WTC11 (cell line): ENCODE results near the gene ADAM17. TPM values are rescaled to one million over a fixed set of nuclear protein-coding genes. Genes with fewer than 3 reads are reported as not detected.

ENCODE experiments used
- ATAC-seq: fragments of 200-7000 bp; cut with Tn5 transposase; 2 replicates; pipeline ENCODE4 v1.10.0; 2021; ENCODE audit warnings: mild to moderate bottlenecking, moderate library complexity
- CTCF ChIA-PET: fragments of 300-600 bp; sonication (Branson Sonifier 250); formaldehyde crosslinking; loops from one replicate; lab custom pipeline; 2021; ENCODE audit warnings: antibody characterized with exemption; lab: Charles Lee
- POLR2A ChIA-PET: fragments of 350-600 bp; sonication (Branson Sonifier 250); formaldehyde crosslinking; loops from one replicate; lab custom pipeline; 2021; ENCODE audit warnings: antibody characterized with exemption; lab: Charles Lee
- DNase-seq: peaks from one replicate; pipeline ENCODE4 v3.0.0; 2021; ENCODE audit warnings: low spot score
- H3K27ac Mint-ChIP-seq: 2 replicates; pipeline ENCODE4 v1.8.0; 2021; ENCODE audit warnings: mixed read lengths
- H3K27me3 Mint-ChIP-seq: 2 replicates; pipeline ENCODE4 v1.8.0; 2021; ENCODE audit warnings: low read depth, mild to moderate bottlenecking, moderate library complexity, mixed read lengths
- H3K36me3 Mint-ChIP-seq: 2 replicates; pipeline ENCODE4 v1.8.0; 2021; ENCODE audit warnings: mixed read lengths
- H3K4me1 Mint-ChIP-seq: 2 replicates; pipeline ENCODE4 v1.8.0; 2022; ENCODE audit warnings: mixed read lengths
- H3K4me3 Mint-ChIP-seq: 2 replicates; pipeline ENCODE4 v1.8.0; 2021; ENCODE audit warnings: mild to moderate bottlenecking, moderate library complexity, mixed read lengths
- H3K9me3 Mint-ChIP-seq: 2 replicates; pipeline ENCODE4 v1.8.0; 2021; ENCODE audit warnings: mixed read lengths
- ATF2 ChIP-seq: sonication (generic); formaldehyde crosslinking; IDR thresholded peaks from 2 replicates; pipeline ENCODE4 v1.8.1; 2022; ENCODE audit warnings: low read depth, missing genetic modification reagents, borderline replicate concordance
- CREM ChIP-seq: sonication (generic); formaldehyde crosslinking; IDR thresholded peaks from 2 replicates; pipeline ENCODE4 v1.8.1; 2022; ENCODE audit warnings: mild to moderate bottlenecking, missing genetic modification reagents, moderate library complexity
- E2F1 ChIP-seq: sonication (generic); formaldehyde crosslinking; IDR thresholded peaks from 2 replicates; pipeline ENCODE4 v1.8.0; 2022; ENCODE audit warnings: mild to moderate bottlenecking, missing genetic modification reagents
- E2F4 ChIP-seq: sonication (generic); formaldehyde crosslinking; IDR thresholded peaks from 2 replicates; pipeline ENCODE4 v1.8.1; 2022; ENCODE audit warnings: low read depth, mild to moderate bottlenecking, moderate library complexity, missing genetic modification reagents, borderline replicate concordance
- GABPB1 ChIP-seq: sonication (generic); formaldehyde crosslinking; IDR thresholded peaks from 2 replicates; pipeline ENCODE4 v1.8.1; 2023; ENCODE audit warnings: mild to moderate bottlenecking, missing genetic modification reagents
- IRF1 ChIP-seq: sonication (generic); formaldehyde crosslinking; IDR thresholded peaks from 2 replicates; pipeline ENCODE4 v1.8.0; 2023; ENCODE audit warnings: missing genetic modification reagents
- KAT7 ChIP-seq: sonication (generic); formaldehyde crosslinking; IDR thresholded peaks from 2 replicates; pipeline ENCODE4 v1.8.1; 2023; ENCODE audit warnings: missing genetic modification reagents, mild to moderate bottlenecking, borderline replicate concordance
- MXD4 ChIP-seq: fragments of 250-450 bp; sonication (Bioruptor Pico); IDR thresholded peaks from 2 replicates; pipeline ENCODE4 v1.8.0; 2021; ENCODE audit warnings: mild to moderate bottlenecking, moderate library complexity, borderline replicate concordance
- MYBL2 ChIP-seq: sonication (generic); formaldehyde crosslinking; IDR thresholded peaks from 2 replicates; pipeline ENCODE4 v1.8.1; 2023; ENCODE audit warnings: mild to moderate bottlenecking, moderate library complexity, missing genetic modification reagents
- NFATC4 ChIP-seq: fragments of 250-450 bp; sonication (Bioruptor Pico); IDR thresholded peaks from 2 replicates; pipeline ENCODE4 v1.9.0; 2021; ENCODE audit warnings: mild to moderate bottlenecking
- RELA ChIP-seq: sonication (generic); formaldehyde crosslinking; IDR thresholded peaks from 2 replicates; pipeline ENCODE4 v1.8.1; 2022; ENCODE audit warnings: missing genetic modification reagents, mild to moderate bottlenecking, borderline replicate concordance
- SMAD3 ChIP-seq: sonication (generic); formaldehyde crosslinking; IDR thresholded peaks from 2 replicates; pipeline ENCODE4 v1.8.0; 2022; ENCODE audit warnings: missing genetic modification reagents, mild to moderate bottlenecking, borderline replicate concordance
- SOX15 ChIP-seq: fragments of 250-450 bp; sonication (Bioruptor Pico); IDR thresholded peaks from 2 replicates; pipeline ENCODE4 v1.9.0; 2021; ENCODE audit warnings: mild to moderate bottlenecking
- SP1 ChIP-seq: sonication (generic); formaldehyde crosslinking; conservative IDR thresholded peaks from 2 replicates; pipeline ENCODE4 v1.8.1; 2022; ENCODE audit warnings: missing genetic modification reagents
- TCF7 ChIP-seq: sonication (generic); formaldehyde crosslinking; IDR thresholded peaks from 2 replicates; pipeline ENCODE4 v1.8.0; 2022; ENCODE audit warnings: mild to moderate bottlenecking, low read depth, missing genetic modification reagents, moderate library complexity
- TP53 ChIP-seq: sonication (generic); formaldehyde crosslinking; IDR thresholded peaks from 2 replicates; pipeline ENCODE4 v1.8.1; 2023; ENCODE audit warnings: mild to moderate bottlenecking, missing genetic modification reagents
- USF1 ChIP-seq: sonication (generic); formaldehyde crosslinking; IDR thresholded peaks from 2 replicates; pipeline ENCODE4 v1.8.0; 2022; ENCODE audit warnings: mild to moderate bottlenecking, missing genetic modification reagents
- ZNF423 ChIP-seq: fragments of 250-450 bp; sonication (Bioruptor Pico); IDR thresholded peaks from 2 replicates; pipeline ENCODE4 v2.1.2; 2022; ENCODE audit warnings: mild to moderate bottlenecking, moderate library complexity
- ZNF671 ChIP-seq: fragments of 250-450 bp; sonication (Bioruptor Pico); IDR thresholded peaks from 2 replicates; pipeline ENCODE4 v1.8.0; 2021; ENCODE audit warnings: mild to moderate bottlenecking
- total RNA-seq: library from RNA; stranded (reverse); gene quantifications from 3 replicates; pipeline ENCODE4 v1.2.3, GENCODE V29; 2021
- TF ChIP-seq, protein P1 (sequence below): sonication (generic); formaldehyde crosslinking; IDR thresholded peaks from 2 replicates; pipeline ENCODE4 v1.8.1; 2023; ENCODE audit warnings: mild to moderate bottlenecking, missing genetic modification reagents
- TF ChIP-seq, protein P2 (sequence below): sonication (generic); formaldehyde crosslinking; IDR thresholded peaks from 2 replicates; pipeline ENCODE4 v1.8.1; 2023; ENCODE audit warnings: mild to moderate bottlenecking, missing genetic modification reagents, moderate library complexity
- TF ChIP-seq, protein P3 (sequence below): sonication (generic); formaldehyde crosslinking; IDR thresholded peaks from 2 replicates; pipeline ENCODE4 v1.8.1; 2022; ENCODE audit warnings: missing genetic modification reagents, borderline replicate concordance

The ADAM17 gene
- total RNA-seq, 1 experiment from 2014 or later = 25.9 TPM

GRCh38 chr2:9538000-9538507 lies 17.6 kb downstream of the ADAM17 start:
- no peak overlapping the region for H3K27ac Mint-ChIP-seq
- DNase-seq (no peak), ATAC-seq (no peak)
- H3K4me3 Mint-ChIP-seq = no peak overlapping the region
- H3K4me1 Mint-ChIP-seq = 0 out of 2 replicates have a peak, but pooled peaks cover 5% of the 10 kb centered on the region
- ChIA-PET CTCF (interaction anchor here (1.3 kb wide), 1 partner anchor 17 kb away, joined by 7 read pairs; no protein-coding TSS in a partner anchor), POLR2A (interaction anchor here (1.2 kb wide), 1 partner anchor 17 kb away, joined by 6 read pairs; the partner anchor contains the start of gene ADAM17)
- H3K27me3 Mint-ChIP-seq = no peaks in the 10 kb centered on the region
- TF ChIP-seq IRF1 (CRISPR knock-in tag) (no peak), SP1 (CRISPR knock-in tag) (no peak), CREM (CRISPR knock-in tag) (no peak), MXD4 (CRISPR knock-in tag) (no peak), NFATC4 (no peak), MYBL2 (CRISPR knock-in tag) (no peak), ATF2 (no peak)
- TF ChIP-seq, protein P1, sequence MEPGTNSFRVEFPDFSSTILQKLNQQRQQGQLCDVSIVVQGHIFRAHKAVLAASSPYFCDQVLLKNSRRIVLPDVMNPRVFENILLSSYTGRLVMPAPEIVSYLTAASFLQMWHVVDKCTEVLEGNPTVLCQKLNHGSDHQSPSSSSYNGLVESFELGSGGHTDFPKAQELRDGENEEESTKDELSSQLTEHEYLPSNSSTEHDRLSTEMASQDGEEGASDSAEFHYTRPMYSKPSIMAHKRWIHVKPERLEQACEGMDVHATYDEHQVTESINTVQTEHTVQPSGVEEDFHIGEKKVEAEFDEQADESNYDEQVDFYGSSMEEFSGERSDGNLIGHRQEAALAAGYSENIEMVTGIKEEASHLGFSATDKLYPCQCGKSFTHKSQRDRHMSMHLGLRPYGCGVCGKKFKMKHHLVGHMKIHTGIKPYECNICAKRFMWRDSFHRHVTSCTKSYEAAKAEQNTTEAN = no peak
- 0 out of 2 replicates have a peak, but pooled peaks cover 4% of the 10 kb centered on the region for H3K36me3 Mint-ChIP-seq
- H3K9me3 Mint-ChIP-seq = no peaks in the 10 kb centered on the region

DNA sequence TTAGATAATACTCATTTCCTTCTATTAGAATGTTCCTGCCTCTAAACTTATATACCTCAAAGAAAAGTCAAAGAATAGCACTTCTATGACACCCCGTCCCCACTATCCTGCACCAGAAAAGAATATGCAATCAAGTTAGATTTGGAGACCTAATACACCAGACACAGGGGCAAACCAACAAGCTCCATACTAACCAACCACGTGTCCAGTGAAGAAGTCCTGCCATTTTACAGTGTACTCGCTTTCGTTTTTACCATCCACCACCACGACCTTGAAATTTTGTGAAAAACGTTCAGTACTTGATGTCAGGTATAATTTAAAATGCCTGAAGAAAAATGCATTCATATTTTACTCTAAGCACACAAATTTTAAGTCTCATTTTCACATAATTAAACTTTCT lies 19.1 kb downstream of the ADAM17 start:
- ChIA-PET POLR2A (interaction anchor here (0.7 kb wide), 1 partner anchor 19 kb away, joined by 3 read pairs; the partner anchor contains the start of gene ADAM17), CTCF (no interaction called here)
- Mint-ChIP-seq H3K27me3 (no peaks in the 10 kb centered on the region), H3K9me3 (no peaks in the 10 kb centered on the region), H3K4me1 (0 out of 2 replicates have a peak, but pooled peaks cover 5% of the 10 kb centered on the region), H3K27ac (no peak overlapping the region), H3K36me3 (0 out of 2 replicates have a peak, but pooled peaks cover 2% of the 10 kb centered on the region), H3K4me3 (no peak overlapping the region)
- no peak for TF ChIP-seq SMAD3 (CRISPR knock-in tag)
- no peak for TF ChIP-seq USF1 (CRISPR knock-in tag)
- TF ChIP-seq GABPB1 (CRISPR knock-in tag) = no peak
- no peak for TF ChIP-seq RELA (CRISPR knock-in tag)
- no peak for TF ChIP-seq KAT7 (CRISPR knock-in tag)
- no peak for DNase-seq
- ATAC-seq = no peak

- TF ChIP-seq, protein P2, sequence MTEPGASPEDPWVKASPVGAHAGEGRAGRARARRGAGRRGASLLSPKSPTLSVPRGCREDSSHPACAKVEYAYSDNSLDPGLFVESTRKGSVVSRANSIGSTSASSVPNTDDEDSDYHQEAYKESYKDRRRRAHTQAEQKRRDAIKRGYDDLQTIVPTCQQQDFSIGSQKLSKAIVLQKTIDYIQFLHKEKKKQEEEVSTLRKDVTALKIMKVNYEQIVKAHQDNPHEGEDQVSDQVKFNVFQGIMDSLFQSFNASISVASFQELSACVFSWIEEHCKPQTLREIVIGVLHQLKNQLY (CRISPR knock-in tag) = no peak
- TF ChIP-seq TCF7 (CRISPR knock-in tag) = no peak
- no peak for TF ChIP-seq ZNF671
- TF ChIP-seq SMAD3 (CRISPR knock-in tag) = no peak
- no peak for TF ChIP-seq MXD4 (CRISPR knock-in tag)
- TF ChIP-seq E2F4 (CRISPR knock-in tag) = no peak
- TF ChIP-seq E2F1 (CRISPR knock-in tag) = no peak
- no peak for TF ChIP-seq SOX15
- no peak for TF ChIP-seq ZNF423 (CRISPR knock-in tag)
- TF ChIP-seq, protein P3, sequence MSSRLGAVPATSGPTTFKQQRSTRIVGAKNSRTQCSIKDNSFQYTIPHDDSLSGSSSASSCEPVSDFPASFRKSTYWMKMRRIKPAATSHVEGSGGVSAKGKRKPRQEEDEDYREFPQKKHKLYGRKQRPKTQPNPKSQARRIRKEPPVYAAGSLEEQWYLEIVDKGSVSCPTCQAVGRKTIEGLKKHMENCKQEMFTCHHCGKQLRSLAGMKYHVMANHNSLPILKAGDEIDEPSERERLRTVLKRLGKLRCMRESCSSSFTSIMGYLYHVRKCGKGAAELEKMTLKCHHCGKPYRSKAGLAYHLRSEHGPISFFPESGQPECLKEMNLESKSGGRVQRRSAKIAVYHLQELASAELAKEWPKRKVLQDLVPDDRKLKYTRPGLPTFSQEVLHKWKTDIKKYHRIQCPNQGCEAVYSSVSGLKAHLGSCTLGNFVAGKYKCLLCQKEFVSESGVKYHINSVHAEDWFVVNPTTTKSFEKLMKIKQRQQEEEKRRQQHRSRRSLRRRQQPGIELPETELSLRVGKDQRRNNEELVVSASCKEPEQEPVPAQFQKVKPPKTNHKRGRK = no peak
- TF ChIP-seq KAT7 (CRISPR knock-in tag) = no peak
- TF ChIP-seq TP53 (CRISPR knock-in tag) = no peak
- POLR2A ChIA-PET = no interaction called here
- Mint-ChIP-seq H3K4me1 (0 out of 2 replicates have a peak, but pooled peaks cover 5% of the 10 kb centered on the region), H3K36me3 (0 out of 2 replicates have a peak, but pooled peaks cover 2% of the 10 kb centered on the region), H3K9me3 (no peaks in the 10 kb centered on the region), H3K27ac (no peak overlapping the region), H3K27me3 (no peaks in the 10 kb centered on the region), H3K4me3 (no peak overlapping the region)
- no peak for DNase-seq
- no peak for ATAC-seq
- CTCF ChIA-PET = interaction anchor here (0.6 kb wide), 1 partner anchor 31 kb away, joined by 5 read pairs; no protein-coding TSS in a partner anchor
Measured at GRCh38 chr2:9535177-9535576, 20.5 kb downstream of the ADAM17 start.
